ENCODE results near the gene TCF4. TPM values are rescaled to one million over a fixed set of nuclear protein-coding genes. Genes with fewer than 3 reads are reported as not detected.

The TCF4 gene
- polyA plus RNA-seq, 4 donors, result 55.7 to 78.2 (median 72.4) TPM

DNA sequence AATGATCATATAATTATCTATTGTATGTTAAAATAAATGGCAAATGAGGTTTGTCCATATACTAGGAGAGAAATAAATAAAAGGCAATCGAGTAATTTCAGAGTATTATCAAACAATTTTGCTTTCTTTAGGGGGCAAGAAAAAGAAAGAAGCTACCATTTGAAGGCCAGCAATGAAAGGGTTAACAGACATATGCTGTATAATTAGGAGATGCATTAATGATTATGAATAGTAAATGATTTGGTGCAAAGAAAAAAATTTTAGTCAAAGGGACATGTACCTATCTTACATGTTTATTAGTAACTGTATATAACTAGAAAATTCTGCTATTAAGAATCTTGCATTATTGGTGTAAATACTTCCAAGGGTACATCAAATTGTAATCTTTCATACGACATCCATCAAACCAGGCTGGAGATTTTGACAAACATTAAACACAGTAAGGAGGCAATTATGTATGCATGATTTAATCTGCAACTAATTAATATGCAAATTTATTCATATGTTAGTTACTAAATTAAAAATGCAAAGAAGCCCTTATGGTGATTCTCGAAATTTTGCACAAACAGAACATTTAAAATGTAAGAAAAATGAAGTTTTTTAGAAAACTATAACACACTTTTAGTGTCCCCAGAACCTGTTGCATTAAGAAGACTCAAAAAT, 251.4 kb downstream of the TCF4 start:
- DNase-seq (ENCODE audit: low read depth in 4 of 4, low spot score in 3 of 4), result no peak

DNA sequence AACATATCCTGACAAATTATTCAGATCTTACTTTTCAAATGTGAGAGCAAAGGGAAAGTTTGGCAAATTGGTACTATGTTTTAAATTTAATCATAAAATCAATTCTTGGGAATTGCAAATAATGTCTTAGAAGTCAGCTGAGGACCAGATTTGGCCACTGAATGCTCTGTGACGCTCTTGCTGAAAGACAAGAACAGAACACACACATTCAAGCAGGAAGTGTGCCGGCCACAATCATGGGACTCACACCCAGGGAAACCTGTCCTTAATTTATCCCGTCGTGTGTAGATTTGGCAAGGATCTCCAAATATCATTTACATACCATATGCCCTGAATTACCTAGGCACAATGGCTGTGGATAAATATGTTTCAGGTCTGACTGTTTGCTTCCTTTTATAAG, 253.1 kb downstream of the TCF4 start:
- no peak for DNase-seq (ENCODE audit: low read depth in 4 of 4, low spot score in 3 of 4)

GRCh38 chr18:55331301-55331700, 256.7 kb downstream of the TCF4 start:
- no peak for DNase-seq (ENCODE audit: low read depth in 4 of 4, low spot score in 3 of 4)

- no peak for DNase-seq (ENCODE audit: low read depth in 4 of 4, low spot score in 3 of 4)
Observed at GRCh38 chr18:55328301-55328700, 259.7 kb downstream of the TCF4 start.

GRCh38 chr18:55327454-55327853, 260.5 kb downstream of the TCF4 start:
- no peak for DNase-seq (ENCODE audit: low read depth in 4 of 4, low spot score in 3 of 4)

DNA sequence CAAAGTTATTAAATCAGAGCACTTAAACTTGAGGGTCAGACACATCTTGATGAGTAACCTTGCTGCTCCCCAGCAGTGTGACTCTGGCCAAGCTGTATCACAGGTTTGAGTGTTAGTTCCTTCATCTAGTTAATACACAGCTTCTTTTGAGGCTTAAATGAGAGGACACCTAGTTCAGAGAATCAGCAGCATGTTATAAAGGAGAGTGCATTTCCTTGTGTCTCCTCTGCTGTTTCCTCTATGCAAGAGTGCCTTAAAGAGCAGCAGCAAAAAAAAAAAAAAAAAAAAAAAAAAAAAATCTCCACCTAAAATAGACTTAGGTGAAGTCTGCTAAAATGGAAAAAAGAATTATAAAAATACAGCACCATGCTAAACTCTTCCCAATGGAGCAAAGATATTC, 261.9 kb downstream of the TCF4 start:
- no peak for DNase-seq (ENCODE audit: low read depth in 4 of 4, low spot score in 3 of 4)

- DNase-seq (ENCODE audit: low read depth in 4 of 4, low spot score in 3 of 4), result no peak
Observed at GRCh38 chr18:55324166-55324565, 263.8 kb downstream of the TCF4 start.

GRCh38 chr18:55323051-55323994, 264.7 kb downstream of the TCF4 start:
- no peak for DNase-seq (ENCODE audit: low read depth in 4 of 4, low spot score in 3 of 4)

DNA sequence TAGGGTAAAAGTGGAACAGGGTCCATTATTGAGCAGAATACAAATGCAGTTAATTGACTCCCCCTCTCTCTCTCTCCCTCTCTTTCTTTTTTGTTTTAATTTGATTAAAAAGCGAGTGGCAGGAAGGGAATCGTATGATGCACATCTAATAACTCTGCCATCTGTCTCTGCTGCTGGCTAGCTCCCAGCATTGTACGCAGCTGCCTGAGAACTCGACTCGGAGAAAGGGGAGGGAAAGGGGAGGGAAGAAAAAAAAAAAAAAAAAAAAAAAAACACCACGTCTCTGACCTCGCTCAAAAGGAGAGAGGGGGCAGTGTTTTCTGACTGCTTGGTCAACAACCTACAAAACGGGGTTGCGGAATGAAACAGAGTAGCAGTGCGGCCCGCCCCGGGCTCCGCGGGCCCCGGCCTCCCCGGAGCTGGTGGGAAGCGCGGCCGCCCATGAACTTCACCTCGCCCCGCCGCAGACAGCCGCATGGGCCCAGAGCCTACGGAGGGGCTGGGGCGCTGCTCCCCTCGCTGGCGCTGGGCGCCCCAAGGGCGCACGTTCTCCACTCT, 265.7 kb downstream of the TCF4 start:
- peak; percentile 79 to 87 (median 80) for DNase-seq (ENCODE audit: low read depth in 4 of 4, low spot score in 3 of 4)

DNA sequence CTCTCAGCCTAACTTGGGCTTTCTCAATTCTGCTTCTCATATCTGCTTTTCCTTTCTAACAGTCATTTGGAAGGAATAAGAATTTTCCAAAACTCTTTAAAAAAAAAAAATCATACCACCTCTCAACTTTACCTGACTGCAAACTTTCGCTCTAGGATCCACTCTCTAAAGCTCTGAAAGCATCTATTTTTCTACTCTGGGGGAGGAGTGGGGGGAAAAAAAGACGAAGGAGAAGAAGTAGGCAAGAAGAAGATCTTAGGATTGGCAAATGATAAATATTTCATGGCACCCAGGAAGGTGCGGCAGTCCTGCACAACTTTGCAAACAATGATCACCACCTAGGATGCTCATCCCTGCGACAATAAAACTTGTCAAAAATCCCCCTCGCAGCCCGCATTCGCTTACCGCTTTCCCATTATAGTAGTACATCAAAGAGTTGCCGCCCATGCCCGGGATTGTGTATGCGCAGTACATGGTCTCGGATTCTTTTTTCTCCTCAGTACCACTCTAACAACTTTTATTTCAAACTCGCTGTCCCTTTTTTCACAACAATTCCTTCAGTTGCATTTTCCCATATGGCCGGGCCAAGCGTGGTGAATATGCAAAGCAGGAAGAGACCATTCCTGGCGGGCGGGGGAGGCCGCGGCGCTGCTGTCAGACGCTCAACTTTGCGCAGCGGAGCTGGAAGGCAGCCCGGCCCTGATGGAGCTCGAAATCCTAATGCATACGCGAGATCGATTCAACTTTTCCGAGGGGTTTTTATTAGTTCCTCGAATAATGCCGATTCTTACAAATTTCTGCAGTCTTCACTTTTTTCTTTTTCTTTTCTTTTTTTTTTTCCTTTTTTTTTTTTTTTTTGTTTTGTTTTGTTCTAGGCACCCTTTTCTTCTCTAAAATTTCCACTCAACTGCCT, 266.5 kb downstream of the TCF4 start:
- DNase-seq (ENCODE audit: low read depth in 4 of 4, low spot score in 3 of 4), result peak; percentile 77 to 87 (median 83)

DNA sequence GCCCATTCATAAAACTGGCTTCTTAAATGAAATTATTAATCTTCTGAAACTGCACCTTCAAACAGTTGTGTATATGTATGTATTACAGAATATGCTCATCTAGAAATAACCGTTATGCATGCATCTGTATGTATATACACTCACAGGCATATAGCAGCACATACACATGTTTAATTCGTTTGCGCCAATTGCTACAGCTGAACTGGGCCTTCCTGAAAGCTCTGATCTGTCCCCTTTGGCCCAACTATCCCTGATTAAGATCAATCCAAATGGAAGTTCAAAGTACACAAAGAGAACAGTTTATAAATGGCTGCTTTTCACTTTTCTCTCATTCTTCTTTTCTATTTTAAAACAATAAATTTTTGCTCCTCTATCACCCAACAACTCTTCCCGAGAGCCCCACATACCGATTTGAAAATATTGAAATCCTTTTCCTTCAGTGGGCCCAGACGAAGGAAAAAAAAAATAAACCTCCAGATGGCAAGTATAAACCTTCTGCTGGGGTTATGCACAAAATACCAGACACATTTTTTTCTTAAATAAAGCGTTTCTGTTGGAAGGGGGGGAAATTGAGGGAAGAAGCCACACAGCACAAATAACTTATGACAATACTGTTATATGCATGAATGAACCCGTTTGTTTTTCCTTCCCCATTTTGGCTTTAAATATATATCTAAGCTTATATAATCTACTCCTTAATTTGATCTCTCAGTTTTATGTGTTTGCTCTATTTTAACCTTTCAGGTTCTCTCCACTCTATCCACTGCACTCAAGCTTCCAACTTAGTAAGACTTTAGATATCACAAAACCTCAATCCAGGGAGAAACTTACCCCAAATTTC, 267.3 kb downstream of the TCF4 start:
- DNase-seq (ENCODE audit: low read depth in 4 of 4, low spot score in 3 of 4), result no peak

DNA sequence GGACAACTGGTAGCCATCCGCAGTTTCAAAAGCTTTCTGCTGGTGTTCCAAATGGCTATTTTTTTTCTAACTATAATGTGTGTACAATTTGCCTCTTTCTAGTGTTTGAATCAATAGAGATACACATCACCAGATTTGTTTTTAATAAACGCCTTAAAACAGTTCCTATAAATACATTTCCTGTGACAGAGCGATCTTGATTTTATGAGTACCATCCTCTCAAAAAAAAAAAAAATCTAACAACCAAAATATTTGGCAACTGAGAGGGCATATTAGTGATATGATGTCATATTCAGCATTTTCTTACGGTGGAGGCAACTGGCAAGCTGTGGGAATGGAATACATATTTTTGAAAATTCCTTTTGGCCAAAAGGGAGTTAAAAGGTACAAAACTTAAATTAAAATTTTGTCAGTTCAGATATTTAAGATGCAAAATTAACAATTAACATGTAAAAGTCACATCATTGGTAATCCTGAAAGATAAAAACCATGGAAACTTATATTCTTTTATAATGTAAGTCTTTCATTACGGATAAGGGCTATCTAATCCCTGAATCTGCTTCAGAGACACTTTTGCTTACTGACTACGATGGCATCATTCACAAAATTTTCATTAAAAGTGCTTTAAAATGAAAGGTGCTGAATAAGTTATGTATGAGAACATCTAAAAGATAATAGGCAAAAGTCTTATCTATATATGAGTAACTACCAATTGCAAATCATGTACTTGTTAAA, 268.4 kb downstream of the TCF4 start:
- DNase-seq (ENCODE audit: low read depth in 4 of 4, low spot score in 3 of 4), result no peak

DNA sequence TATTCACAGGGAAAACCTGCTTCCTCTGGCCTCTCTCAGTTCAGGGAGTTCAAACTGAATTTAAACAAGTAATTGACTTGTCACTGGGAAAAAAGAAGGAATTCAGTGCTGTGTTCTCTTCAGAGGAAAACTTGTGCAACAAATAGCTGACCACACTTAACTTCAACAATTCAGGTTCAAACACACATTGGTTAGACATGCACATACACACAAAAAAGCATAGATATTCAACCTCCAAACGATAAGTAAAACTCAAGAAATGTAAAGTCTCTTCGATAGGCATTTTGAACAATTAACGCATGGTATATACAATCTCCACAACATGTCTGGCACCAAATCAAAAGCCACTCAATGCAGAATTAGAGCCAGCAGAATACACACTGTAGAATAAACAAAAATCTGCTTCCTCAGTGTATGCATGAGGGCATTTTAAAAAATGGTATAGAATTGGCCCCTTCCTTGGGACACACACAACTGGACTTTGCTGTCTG, 269.0 kb downstream of the TCF4 start:
- no peak for DNase-seq (ENCODE audit: low read depth in 4 of 4, low spot score in 3 of 4)

GRCh38 chr18:55317864-55318263, 270.1 kb downstream of the TCF4 start:
- no peak for DNase-seq (ENCODE audit: low read depth in 4 of 4, low spot score in 3 of 4)

GRCh38 chr18:55317324-55317723, 270.7 kb downstream of the TCF4 start:
- no peak for DNase-seq (ENCODE audit: low read depth in 4 of 4, low spot score in 3 of 4)

- DNase-seq (ENCODE audit: low read depth in 4 of 4, low spot score in 3 of 4), result no peak
Observed at GRCh38 chr18:55316486-55317184, 271.4 kb downstream of the TCF4 start.

DNA sequence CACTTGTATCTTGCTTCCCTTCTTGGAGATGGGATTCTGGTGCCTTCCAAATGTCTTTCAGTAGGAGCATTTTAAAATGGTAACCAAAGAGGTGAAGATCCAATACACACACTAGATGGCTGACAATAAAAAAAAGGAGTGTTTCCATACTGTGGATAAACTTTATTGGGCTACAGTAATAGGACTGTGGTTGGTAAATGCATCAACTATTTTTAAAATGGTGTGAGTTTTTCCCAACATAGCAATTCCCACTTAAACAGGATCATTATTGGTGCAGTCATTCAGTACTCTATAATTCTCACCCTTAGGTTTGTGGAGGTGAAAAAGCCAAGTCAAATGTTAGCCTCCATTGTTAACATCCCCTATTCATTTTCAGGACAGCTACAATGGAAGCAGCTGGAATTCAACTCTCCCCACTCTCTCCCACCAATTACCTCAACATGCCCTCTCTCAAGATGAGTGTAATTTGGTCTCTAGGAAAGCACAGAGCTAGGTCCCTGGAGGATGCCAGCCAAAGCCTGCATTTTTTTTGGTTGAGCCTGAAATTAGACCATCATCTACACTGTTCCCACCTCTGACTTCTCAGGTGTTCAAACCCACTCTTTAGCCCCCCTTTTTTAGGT, 273.3 kb downstream of the TCF4 start:
- no peak for DNase-seq (ENCODE audit: low read depth in 4 of 4, low spot score in 3 of 4)

DNA sequence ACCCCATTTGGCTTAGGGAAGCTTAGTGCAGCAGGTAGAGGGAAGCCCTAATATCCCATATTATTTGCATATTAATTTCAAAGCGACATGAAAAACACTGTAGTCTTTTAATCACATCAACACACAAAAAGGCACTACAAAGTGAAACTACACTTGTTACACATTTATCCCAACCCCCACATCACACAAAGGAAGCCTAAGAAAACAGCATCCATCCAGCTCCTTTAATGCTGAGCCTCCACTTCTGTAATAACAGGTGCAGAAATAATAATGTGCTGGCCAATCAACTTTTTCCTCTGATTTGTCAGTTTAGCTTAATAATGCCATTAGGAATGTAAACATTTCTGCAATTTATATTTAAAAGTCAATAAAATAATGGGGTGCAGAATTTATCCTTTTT, 274.0 kb downstream of the TCF4 start:
- no peak for DNase-seq (ENCODE audit: low read depth in 4 of 4, low spot score in 3 of 4)

All from right renal pelvis (tissue), 4 donors.